GM12865 (cell line): ENCODE measurements around the gene CACNA1F.
A peak's percentile ranks its signal among the peaks of the same experiment; 100 is the strongest.

Experiments used
- DNase-seq: peaks from one replicate; pipeline ENCODE4 v3.0.0; 2010; ENCODE audit warnings: low read depth
- H3K4me3 ChIP-seq: 2 replicates; pipeline ENCODE4 v1.5.1; 2011; ENCODE audit warnings: mild to moderate bottlenecking, low read depth, low read length, control low read depth
- CTCF ChIP-seq: IDR thresholded peaks from 2 replicates; pipeline ENCODE4 v1.5.1; 2011; ENCODE audit warnings: low read length, control low read depth, low read depth, inconsistent platforms; ENCODE audit not compliant: insufficient read depth; ENCODE audit errors: missing control alignments

CACNA1F gene

GRCh38 chrX:49193542-49193964 is 39.6 kb downstream of the CACNA1F start:
- H3K4me3 ChIP-seq: no peak overlapping the region
- no peak for DNase-seq
- TF ChIP-seq CTCF: no peak

GRCh38 chrX:49192722-49193328 is 40.3 kb downstream of the CACNA1F start:
- peak; percentile 61 for TF ChIP-seq CTCF
- no peak overlapping the region for H3K4me3 ChIP-seq
- DNase-seq: peak; percentile 56

- no peak for TF ChIP-seq CTCF
- DNase-seq: peak; percentile 41
- H3K4me3 ChIP-seq: peak overlapping the region; percentile 81
Observed at GRCh38 chrX:49191574-49192011, 41.5 kb downstream of the CACNA1F start.

- TF ChIP-seq CTCF: no peak
- peak overlapping the region; percentile 81 for H3K4me3 ChIP-seq
- peak; percentile 99 for DNase-seq
Observed at GRCh38 chrX:49190821-49191573, 42.1 kb downstream of the CACNA1F start.

- no peak for DNase-seq
- TF ChIP-seq CTCF: no peak
- peak overlapping the region; percentile 58 for H3K4me3 ChIP-seq
Observed at GRCh38 chrX:49189606-49190005, 43.5 kb downstream of the CACNA1F start.

- TF ChIP-seq CTCF: no peak
- no peak for DNase-seq
Observed at GRCh38 chrX:49188468-49189076, 44.6 kb downstream of the CACNA1F start.

More at GRCh38 chrX:49188468-49189076, 44.6 kb downstream of the CACNA1F start:
- no peak overlapping the region for H3K4me3 ChIP-seq
